Osteoblast (primary cell): ENCODE results near the gene PNPLA2. TPM values are rescaled to one million over a fixed set of nuclear protein-coding genes. Genes with fewer than 3 reads are reported as not detected.
A peak's percentile ranks its signal among the peaks of the same experiment; 100 is the strongest.

Experiments
- DNase-seq: peaks from one replicate; pipeline ENCODE4 v3.0.0; 2011; ENCODE audit warnings: low spot score, mixed read lengths; ENCODE audit not compliant: insufficient read length; ENCODE audit errors: missing footprints
- H2AFZ ChIP-seq: 2 replicates; pipeline ENCODE4 v1.6.0; 2011; ENCODE audit warnings: mild to moderate bottlenecking, low read length
- H3K27ac ChIP-seq: 2 replicates; pipeline ENCODE4 v1.5.1; 2011; ENCODE audit warnings: mild to moderate bottlenecking, low read depth, low read length, moderate library complexity
- H3K27me3 ChIP-seq: 2 replicates; pipeline ENCODE4 v1.6.0; 2012; ENCODE audit warnings: mild to moderate bottlenecking, control low read depth, inconsistent platforms, low read length, moderate library complexity; ENCODE audit not compliant: insufficient read depth
- H3K36me3 ChIP-seq: 2 replicates; pipeline ENCODE4 v1.5.1; 2011; ENCODE audit warnings: mild to moderate bottlenecking, low read length, control low read depth, moderate library complexity; ENCODE audit not compliant: insufficient read depth
- H3K4me1 ChIP-seq: 2 replicates; pipeline ENCODE4 v1.5.1; 2011; ENCODE audit warnings: mild to moderate bottlenecking, low read length, control low read depth, moderate library complexity; ENCODE audit not compliant: insufficient read depth
- H3K4me2 ChIP-seq: 2 replicates; pipeline ENCODE4 v1.6.0; 2011; ENCODE audit warnings: mild to moderate bottlenecking, low read length; ENCODE audit not compliant: insufficient read depth
- H3K4me3 ChIP-seq: fragments of 200-600 bp; sonication (generic); 3 replicates; pipeline ENCODE4 v1.5.1; 2012; ENCODE audit warnings: mild to moderate bottlenecking, low read length, inconsistent platforms; ENCODE audit not compliant: insufficient read depth
- H3K79me2 ChIP-seq: 2 replicates; pipeline ENCODE4 v1.6.0; 2012; ENCODE audit warnings: mild to moderate bottlenecking, low read length, control low read depth, inconsistent platforms; ENCODE audit not compliant: insufficient read depth
- H3K9me3 ChIP-seq: 2 replicates; pipeline ENCODE4 v1.5.1; 2011; ENCODE audit warnings: low read depth, low read length, control low read depth
- H4K20me1 ChIP-seq: 2 replicates; pipeline ENCODE4 v1.6.0; 2012; ENCODE audit warnings: mild to moderate bottlenecking, low read length, control low read depth; ENCODE audit not compliant: insufficient read depth
- total RNA-seq: library from RNA; depleted of rRNA; stranded (reverse); fragments of >200 nt; gene quantifications from 2 replicates; pipeline ENCODE4 v1.2.3, GENCODE V29; 2012
- TF ChIP-seq, protein P1 (sequence below): IDR thresholded peaks from 2 replicates; pipeline ENCODE4 v1.5.1; 2011; ENCODE audit warnings: mild to moderate bottlenecking, low read depth, low read length, moderate library complexity; ENCODE audit errors: extremely low read depth

The PNPLA2 gene
- total RNA-seq, 1 donor, result 32.6 TPM

- H3K79me2 ChIP-seq, result peaks cover 80% of the 10 kb centered on the region
- no peak overlapping the region for H2AFZ ChIP-seq
- H3K9me3 ChIP-seq, result no peaks in the 10 kb centered on the region
- H3K4me1 ChIP-seq, result peaks cover 26% of the 10 kb centered on the region
- peaks cover 51% of the 10 kb centered on the region for H3K36me3 ChIP-seq
- peaks cover 61% of the 10 kb centered on the region for H4K20me1 ChIP-seq
- TF ChIP-seq, protein P1, sequence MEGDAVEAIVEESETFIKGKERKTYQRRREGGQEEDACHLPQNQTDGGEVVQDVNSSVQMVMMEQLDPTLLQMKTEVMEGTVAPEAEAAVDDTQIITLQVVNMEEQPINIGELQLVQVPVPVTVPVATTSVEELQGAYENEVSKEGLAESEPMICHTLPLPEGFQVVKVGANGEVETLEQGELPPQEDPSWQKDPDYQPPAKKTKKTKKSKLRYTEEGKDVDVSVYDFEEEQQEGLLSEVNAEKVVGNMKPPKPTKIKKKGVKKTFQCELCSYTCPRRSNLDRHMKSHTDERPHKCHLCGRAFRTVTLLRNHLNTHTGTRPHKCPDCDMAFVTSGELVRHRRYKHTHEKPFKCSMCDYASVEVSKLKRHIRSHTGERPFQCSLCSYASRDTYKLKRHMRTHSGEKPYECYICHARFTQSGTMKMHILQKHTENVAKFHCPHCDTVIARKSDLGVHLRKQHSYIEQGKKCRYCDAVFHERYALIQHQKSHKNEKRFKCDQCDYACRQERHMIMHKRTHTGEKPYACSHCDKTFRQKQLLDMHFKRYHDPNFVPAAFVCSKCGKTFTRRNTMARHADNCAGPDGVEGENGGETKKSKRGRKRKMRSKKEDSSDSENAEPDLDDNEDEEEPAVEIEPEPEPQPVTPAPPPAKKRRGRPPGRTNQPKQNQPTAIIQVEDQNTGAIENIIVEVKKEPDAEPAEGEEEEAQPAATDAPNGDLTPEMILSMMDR, result no peak
- H3K27me3 ChIP-seq, result no peaks in the 10 kb centered on the region
- H3K4me3 ChIP-seq, result no peak overlapping the region
- no peak overlapping the region for H3K4me2 ChIP-seq
- no peak for DNase-seq
- no peak overlapping the region for H3K27ac ChIP-seq
These were observed 18.7 kb downstream of the PNPLA2 start for GRCh38 chr11:837189-837989.

DNA sequence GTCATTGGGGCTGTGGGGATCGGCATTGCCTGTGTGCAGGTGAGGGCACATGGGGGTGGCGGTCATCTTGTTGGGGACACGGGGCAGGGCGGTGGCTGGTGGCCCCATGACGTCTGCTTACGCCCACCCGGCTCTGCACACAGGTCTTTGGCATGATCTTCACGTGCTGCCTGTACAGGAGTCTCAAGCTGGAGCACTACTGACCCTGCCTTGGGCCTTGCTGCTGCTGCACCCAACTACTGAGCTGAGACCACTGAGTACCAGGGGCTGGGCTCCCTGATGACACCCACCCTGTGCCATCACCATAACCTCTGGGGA is 19.2 kb downstream of the PNPLA2 start:
- no peaks in the 10 kb centered on the region for H3K9me3 ChIP-seq
- H3K36me3 ChIP-seq, result peaks cover 51% of the 10 kb centered on the region
- no peaks in the 10 kb centered on the region for H3K27me3 ChIP-seq
- H3K4me3 ChIP-seq, result no peak overlapping the region
- TF ChIP-seq, protein P1, result no peak
- peaks cover 61% of the 10 kb centered on the region for H4K20me1 ChIP-seq
- peaks cover 24% of the 10 kb centered on the region for H3K4me1 ChIP-seq
- H3K4me2 ChIP-seq, result no peak overlapping the region
- peaks cover 84% of the 10 kb centered on the region for H3K79me2 ChIP-seq
- H2AFZ ChIP-seq, result no peak overlapping the region
- H3K27ac ChIP-seq, result no peak overlapping the region
- no peak for DNase-seq

GRCh38 chr11:838441-839279 is 19.9 kb downstream of the PNPLA2 start:
- H3K4me3 ChIP-seq, result no peak overlapping the region
- peaks cover 22% of the 10 kb centered on the region for H3K4me1 ChIP-seq
- DNase-seq, result peak; percentile 94
- H3K79me2 ChIP-seq, result peaks cover 83% of the 10 kb centered on the region
- peak overlapping the region; percentile 37 for H3K27ac ChIP-seq
- H3K9me3 ChIP-seq, result no peaks in the 10 kb centered on the region
- H3K4me2 ChIP-seq, result no peak overlapping the region
- TF ChIP-seq, protein P1, result peak; percentile 28
- peaks cover 51% of the 10 kb centered on the region for H3K36me3 ChIP-seq
- H2AFZ ChIP-seq, result no peak overlapping the region
- H4K20me1 ChIP-seq, result peaks cover 60% of the 10 kb centered on the region
- H3K27me3 ChIP-seq, result no peaks in the 10 kb centered on the region

DNA sequence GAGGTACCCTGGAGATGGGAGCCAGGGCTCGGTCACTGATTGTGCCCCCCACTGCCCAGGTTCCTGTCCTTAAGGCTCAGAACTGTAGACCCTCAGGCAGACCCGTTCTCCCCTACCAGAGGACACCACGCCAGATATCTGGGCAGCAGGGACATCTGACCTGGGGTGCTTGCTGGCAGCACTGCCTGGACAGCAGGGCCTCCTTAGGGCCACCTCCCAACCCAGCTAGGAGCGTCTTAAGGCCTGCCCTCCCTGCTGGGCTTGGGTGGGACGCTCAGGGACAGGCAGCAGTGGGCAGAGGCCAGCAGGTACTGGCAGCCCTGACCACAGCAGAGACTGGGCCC is 20.5 kb downstream of the PNPLA2 start:
- Histone ChIP-seq H3K27me3 (no peaks in the 10 kb centered on the region), H3K4me3 (no peak overlapping the region), H3K27ac (peak overlapping the region; percentile 37), H2AFZ (no peak overlapping the region), H3K9me3 (no peaks in the 10 kb centered on the region), H3K4me1 (peaks cover 20% of the 10 kb centered on the region), H3K36me3 (peaks cover 51% of the 10 kb centered on the region), H3K79me2 (peaks cover 80% of the 10 kb centered on the region), H3K4me2 (no peak overlapping the region), H4K20me1 (peaks cover 56% of the 10 kb centered on the region)
- TF ChIP-seq, protein P1, result no peak
- DNase-seq, result no peak
